ENCODE results near the gene THRA.

Gene THRA

DNA sequence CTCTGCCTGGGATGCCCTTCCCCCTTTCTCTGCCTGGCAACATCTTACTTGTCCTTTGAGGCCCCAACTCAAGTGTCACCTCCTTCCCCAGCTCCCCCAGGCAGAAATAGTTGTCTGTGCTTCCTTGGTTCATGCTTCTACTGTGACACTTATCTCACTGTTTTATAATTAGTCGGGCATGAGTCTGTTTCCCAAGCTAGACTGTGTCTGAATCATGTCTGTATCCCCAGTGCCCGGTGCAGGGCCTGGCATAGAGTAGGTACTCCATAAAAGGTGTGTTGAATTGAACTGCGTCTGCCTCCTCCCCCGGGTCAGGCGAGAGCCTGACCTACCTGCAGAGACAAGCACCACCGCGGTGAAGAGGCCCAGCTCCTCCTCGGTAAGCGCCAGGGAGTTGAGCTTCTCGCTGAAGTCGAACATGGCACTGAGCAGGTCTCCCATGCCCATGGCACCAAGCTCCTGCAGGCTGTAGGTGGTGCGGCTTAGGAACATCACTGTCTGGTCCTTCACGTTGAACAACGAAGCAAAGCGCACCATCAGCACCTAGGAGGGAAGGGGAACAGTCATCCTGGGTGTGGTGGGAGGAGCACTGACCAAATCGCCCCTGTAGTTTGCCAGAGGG lies 30.9 kb downstream of the THRA start:
- in situ Hi-C loops (cut with HindIII; ENCODE audit: low sequenced_read_pairs) = no loop called here
- TF ChIP-seq, protein P1, sequence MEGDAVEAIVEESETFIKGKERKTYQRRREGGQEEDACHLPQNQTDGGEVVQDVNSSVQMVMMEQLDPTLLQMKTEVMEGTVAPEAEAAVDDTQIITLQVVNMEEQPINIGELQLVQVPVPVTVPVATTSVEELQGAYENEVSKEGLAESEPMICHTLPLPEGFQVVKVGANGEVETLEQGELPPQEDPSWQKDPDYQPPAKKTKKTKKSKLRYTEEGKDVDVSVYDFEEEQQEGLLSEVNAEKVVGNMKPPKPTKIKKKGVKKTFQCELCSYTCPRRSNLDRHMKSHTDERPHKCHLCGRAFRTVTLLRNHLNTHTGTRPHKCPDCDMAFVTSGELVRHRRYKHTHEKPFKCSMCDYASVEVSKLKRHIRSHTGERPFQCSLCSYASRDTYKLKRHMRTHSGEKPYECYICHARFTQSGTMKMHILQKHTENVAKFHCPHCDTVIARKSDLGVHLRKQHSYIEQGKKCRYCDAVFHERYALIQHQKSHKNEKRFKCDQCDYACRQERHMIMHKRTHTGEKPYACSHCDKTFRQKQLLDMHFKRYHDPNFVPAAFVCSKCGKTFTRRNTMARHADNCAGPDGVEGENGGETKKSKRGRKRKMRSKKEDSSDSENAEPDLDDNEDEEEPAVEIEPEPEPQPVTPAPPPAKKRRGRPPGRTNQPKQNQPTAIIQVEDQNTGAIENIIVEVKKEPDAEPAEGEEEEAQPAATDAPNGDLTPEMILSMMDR (IDR thresholded peaks at IDR 0.05; ENCODE audit: low read depth, low read length) = no peak
- no peak overlapping the region for H3K4me3 ChIP-seq (ENCODE audit: low read depth, low read length)
- DNase-seq (ENCODE audit: low read depth, low spot score) = no peak

DNA sequence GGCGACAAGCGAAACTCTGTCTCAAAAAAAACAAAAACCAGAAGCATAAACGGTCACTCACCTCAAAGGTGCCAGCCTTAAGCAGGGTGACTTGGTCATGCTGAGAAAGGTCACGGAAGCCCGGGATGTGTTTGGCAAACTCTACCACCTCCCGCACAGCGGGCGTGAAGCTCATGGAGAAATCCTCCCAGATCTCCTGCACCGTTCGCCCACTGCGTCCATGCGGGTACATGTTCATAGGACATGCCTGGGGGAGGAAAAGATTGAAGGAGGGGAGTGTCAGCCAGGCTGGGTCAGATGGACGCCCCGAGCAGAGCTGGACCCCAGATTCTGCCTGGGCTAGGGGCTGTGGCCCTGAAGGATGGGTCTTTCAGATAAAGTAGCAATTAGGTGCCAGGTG lies 32.1 kb downstream of the THRA start:
- in situ Hi-C loops (cut with HindIII; ENCODE audit: low sequenced_read_pairs) = no loop called here
- TF ChIP-seq, protein P1 (IDR thresholded peaks at IDR 0.05; ENCODE audit: low read depth, low read length) = no peak
- H3K4me3 ChIP-seq (ENCODE audit: low read depth, low read length) = no peak overlapping the region
- DNase-seq (ENCODE audit: low read depth, low spot score) = no peak

DNA sequence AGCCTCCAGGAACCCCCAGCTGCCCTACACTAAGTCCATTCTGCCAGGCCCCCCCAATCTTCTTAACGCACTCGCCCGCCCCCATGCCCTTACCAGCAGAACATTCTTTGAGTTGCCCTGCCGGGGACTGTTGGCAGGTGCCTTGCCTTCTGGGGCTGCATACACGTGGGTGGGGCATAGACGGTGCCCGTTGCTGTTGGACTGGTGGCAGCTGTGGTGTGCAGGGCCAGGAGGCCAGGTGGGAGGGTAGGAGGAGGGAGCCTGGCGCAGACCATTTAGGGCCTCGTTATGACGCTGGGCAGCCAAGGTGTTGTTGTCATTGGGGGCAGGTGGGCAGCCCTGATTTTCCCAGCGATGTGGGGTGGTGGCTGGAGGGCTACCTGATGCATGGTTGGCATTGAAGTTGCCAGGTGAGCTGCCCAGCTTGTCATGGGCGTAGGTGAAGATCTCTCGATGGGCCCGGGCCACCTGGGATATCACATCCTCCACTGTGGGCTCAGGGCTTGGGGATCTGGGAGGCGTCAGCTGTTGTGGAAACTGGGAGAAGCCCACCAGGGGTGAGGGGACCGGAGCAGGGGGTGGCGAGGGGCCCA lies 32.7 kb downstream of the THRA start:
- in situ Hi-C loops (cut with HindIII; ENCODE audit: low sequenced_read_pairs) = no loop called here
- TF ChIP-seq, protein P1 (IDR thresholded peaks at IDR 0.05; ENCODE audit: low read depth, low read length) = no peak
- H3K4me3 ChIP-seq (ENCODE audit: low read depth, low read length) = no peak overlapping the region
- DNase-seq (ENCODE audit: low read depth, low spot score) = no peak

GRCh38 chr17:40095944-40096791 lies 33.4 kb downstream of the THRA start:
- DNase-seq (ENCODE audit: low read depth, low spot score) = no peak
- TF ChIP-seq, protein P1 (IDR thresholded peaks at IDR 0.05; ENCODE audit: low read depth, low read length) = no peak
- no peak overlapping the region for H3K4me3 ChIP-seq (ENCODE audit: low read depth, low read length)
- in situ Hi-C loops (cut with HindIII; ENCODE audit: low sequenced_read_pairs) = no loop called here

DNA sequence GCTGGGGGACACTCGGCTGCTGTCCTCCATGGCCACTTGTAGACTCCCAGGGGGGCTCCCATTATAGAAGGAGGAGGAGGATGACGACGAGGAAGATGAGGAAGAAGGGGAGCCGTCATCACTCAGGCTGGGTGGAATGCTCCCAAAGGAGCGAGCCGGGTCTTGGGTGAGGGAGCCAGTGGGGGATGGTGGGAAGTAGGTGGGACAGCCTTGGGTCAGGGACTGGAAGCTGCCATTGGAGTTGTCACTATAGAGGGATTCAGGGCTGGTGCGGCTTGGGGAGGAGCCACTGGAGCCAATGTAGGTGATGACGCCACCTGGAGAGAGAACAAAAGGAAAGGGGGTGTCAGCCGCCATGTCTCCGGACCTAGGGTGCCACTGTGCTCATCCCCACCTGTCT lies 34.3 kb downstream of the THRA start:
- TF ChIP-seq, protein P1 (IDR thresholded peaks at IDR 0.05; ENCODE audit: low read depth, low read length) = no peak
- in situ Hi-C loops (cut with HindIII; ENCODE audit: low sequenced_read_pairs) = no loop called here
- no peak for DNase-seq (ENCODE audit: low read depth, low spot score)
- no peak overlapping the region for H3K4me3 ChIP-seq (ENCODE audit: low read depth, low read length)

DNA sequence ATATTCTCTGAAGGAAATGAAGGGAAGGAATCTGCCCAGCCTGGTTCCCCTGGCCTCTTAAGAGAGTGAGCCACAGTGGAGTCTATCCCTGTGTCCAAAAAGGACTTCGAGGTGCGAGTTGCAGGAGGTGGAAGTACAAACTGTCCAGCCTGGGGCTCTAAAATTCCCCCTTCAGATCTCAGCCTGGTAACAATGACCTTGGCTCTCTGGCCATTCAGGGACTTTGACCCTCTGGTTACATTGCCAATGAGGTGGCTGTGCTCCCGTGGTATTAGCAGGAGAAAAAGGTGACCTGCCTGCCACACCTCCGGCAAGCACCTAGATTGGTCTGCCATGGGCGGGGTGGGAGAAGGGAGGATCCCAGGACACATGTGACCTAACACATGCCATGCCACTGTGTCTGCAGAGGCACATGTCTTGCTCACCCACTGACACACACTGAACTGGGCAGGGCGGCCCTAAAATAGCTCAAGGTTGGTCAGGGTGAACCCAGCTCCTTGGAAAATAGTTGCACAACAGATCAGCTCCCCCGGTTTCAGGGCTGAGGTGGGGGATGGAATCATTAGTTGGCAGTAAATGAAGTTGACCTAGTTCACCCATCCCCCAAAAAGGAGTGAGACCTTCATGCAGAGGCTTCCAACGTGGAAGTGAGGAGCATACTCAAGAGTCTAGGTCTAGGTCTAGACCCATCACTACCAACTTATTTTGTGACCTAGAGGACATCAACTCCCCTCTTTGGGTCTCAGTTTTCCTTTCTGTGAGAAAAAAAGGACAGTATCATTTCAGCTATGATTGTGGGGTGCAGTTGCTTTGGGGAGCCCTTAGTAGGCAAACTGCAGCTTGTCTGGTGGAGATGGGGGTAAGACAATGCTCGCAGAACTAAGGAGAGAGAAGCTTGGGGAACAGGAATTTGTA lies 35.4 kb downstream of the THRA start:
- peak overlapping the region; percentile 1 for H3K4me3 ChIP-seq (ENCODE audit: low read depth, low read length)
- TF ChIP-seq, protein P1 (IDR thresholded peaks at IDR 0.05; ENCODE audit: low read depth, low read length) = no peak
- in situ Hi-C loops (cut with HindIII; ENCODE audit: low sequenced_read_pairs) = no loop called here
- DNase-seq (ENCODE audit: low read depth, low spot score) = no peak
